ENCODE results near the gene AKAP17A.

AKAP17A gene

DNA sequence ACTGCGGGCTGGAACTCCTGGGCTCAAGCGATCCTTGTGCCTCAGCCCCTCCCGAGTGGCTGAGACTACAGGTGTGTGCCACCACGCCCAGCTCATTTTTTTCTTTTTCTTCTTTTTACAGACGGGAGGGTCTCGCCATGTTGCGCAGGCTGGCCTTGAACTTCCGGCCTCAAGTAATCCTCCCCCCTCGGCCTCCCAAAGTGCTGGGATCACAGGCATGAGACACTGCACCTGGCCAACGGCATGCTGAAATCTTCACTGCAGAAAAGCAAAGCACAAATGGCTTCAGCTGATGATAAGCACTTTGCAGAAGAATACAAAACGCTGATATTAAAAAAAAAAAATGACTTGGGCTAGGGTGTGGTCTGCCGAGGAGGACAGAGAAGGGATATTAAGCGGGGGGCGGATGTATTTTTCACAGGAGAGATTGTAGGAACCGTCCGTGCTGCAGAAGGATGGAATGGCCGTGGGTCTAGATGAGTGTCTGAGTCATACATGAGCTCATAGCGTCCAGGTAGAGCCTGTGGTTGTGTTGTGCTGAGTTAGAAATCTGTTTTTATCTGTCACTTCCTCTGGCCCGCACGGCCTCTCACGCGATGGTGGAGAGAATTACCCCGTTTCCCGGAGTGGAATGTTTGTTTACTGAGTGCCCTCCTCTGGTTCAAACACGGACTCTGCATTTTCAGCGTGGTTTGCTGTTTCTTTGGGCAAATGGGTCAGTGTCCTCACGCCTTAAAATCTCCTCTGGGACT lies 8.5 kb upstream of the AKAP17A start:
- DNase-seq (ENCODE audit: low read depth in 2 of 2, low spot score in 1 of 2): no peak

GRCh38 chrX:1584237-1585011 lies 7.0 kb upstream of the AKAP17A start:
- DNase-seq (ENCODE audit: low read depth in 2 of 2, low spot score in 1 of 2): no peak

DNA sequence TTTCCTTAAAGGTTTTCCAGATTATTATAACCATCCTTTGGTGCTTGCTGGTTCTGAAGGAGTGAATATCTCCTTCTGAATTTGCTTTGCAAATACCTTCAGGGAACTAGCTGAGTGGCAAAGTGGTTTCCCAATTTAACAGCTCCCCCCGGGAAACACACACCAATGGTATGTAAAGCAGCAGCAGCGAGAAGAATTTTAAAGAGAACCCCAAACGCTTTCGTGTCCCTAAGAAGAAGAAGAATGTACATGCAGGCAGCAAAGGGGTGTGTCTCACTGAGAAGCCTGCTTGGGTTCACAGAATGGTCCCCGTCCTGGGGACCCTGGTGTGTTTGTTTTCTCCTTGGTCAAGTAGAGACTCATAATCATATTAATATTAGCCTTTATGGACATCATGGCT lies 4.2 kb upstream of the AKAP17A start:
- no peak for DNase-seq (ENCODE audit: low read depth in 2 of 2, low spot score in 1 of 2)

DNA sequence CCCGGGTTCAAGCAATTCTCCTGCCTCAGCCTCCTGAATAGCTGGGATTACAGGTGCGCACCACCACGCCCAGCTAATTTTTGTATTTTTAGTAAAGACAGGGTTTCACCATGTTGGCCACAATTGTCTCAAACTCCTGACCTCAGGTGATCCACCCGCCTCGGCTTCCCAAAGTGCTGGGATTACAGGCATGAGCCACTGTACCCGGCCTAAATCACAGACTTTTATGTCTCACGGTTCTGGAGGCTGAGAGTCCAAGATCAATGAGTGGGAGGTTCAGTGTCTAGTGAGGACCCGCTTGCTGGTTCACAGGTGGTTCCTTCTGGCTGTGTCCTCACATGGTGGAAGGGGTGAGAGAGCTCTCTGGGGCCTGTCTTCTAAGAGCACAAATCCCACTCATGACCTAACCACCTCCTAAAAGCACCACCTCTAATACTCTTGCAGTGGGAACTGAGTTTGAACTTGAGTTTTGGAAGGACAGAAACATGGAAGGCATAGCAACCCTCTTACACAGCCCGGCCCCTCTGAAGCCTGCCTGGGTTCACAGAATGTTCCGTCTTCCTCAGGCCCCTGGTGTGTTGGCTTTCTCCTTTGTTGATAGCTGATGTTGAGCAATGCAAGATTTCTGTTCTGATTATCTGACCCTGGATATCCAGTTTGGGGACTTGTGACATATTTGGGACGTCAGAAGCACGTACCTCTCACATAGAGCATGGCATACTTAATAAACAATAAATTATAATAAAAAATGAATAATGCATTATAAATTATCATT lies 1.9 kb upstream of the AKAP17A start:
- DNase-seq (ENCODE audit: low read depth in 2 of 2, low spot score in 1 of 2): no peak

GRCh38 chrX:1591863-1592469 lies 562 bp downstream of the AKAP17A start:
- DNase-seq (ENCODE audit: low read depth in 2 of 2, low spot score in 1 of 2): no peak

- no peak for DNase-seq (ENCODE audit: low read depth in 2 of 2, low spot score in 1 of 2)
These were observed 1.2 kb downstream of the AKAP17A start for GRCh38 chrX:1592470-1593142.

- no peak for DNase-seq (ENCODE audit: low read depth in 2 of 2, low spot score in 1 of 2)
These were observed 2.2 kb downstream of the AKAP17A start for GRCh38 chrX:1593286-1594271.

GRCh38 chrX:1595711-1596060 lies 4.3 kb downstream of the AKAP17A start:
- DNase-seq (ENCODE audit: low read depth in 2 of 2, low spot score in 1 of 2): no peak

GRCh38 chrX:1596676-1597344 lies 5.4 kb downstream of the AKAP17A start:
- no peak for DNase-seq (ENCODE audit: low read depth in 2 of 2, low spot score in 1 of 2)

- DNase-seq (ENCODE audit: low read depth in 2 of 2, low spot score in 1 of 2): no peak
These were observed 6.1 kb downstream of the AKAP17A start for GRCh38 chrX:1597345-1598020.

DNA sequence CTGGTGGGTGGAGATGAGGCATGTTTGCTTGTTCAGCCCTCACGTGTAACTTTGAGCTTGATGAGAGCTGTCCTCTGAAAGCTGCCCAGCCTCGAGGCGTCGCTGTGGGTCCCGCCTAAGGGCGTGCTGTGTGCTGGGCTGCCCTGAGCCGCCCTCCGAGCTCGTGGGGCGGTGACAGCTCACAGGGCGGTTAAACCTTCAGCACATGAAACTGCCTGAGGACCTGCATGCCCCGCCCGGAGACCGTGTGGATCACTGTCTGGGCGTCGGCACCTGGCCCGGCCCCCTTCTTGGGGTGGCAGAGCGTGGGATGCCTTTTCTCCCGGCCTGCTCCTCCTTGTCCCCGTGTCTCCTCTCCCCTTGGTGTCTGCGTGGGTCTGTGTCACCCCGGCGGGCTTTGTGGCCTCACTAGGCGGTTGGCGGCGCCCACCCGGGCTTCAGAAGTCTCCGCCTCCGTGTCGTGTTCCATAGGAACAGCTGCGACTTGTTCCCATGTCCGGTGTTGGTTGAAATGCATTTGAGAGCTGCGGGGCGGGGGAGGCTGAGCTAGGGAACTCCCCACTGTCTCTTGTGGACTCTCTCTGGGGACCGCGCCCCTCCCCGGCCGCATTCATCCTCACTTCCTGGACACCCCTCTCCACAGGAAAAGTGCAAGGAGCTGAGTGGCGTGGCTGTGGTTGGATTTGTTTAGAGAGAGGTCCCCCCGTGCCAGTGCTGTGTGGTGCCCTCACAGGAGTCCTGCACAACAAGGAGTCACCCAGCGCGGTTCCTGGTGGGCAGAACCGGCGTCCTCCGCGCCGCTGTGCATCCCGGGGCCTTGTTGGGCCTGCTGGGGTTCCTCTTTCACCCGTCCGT lies 6.8 kb downstream of the AKAP17A start:
- no peak for DNase-seq (ENCODE audit: low read depth in 2 of 2, low spot score in 1 of 2)

GRCh38 chrX:1598876-1599790 lies 7.7 kb downstream of the AKAP17A start:
- DNase-seq (ENCODE audit: low read depth in 2 of 2, low spot score in 1 of 2): no peak

DNA sequence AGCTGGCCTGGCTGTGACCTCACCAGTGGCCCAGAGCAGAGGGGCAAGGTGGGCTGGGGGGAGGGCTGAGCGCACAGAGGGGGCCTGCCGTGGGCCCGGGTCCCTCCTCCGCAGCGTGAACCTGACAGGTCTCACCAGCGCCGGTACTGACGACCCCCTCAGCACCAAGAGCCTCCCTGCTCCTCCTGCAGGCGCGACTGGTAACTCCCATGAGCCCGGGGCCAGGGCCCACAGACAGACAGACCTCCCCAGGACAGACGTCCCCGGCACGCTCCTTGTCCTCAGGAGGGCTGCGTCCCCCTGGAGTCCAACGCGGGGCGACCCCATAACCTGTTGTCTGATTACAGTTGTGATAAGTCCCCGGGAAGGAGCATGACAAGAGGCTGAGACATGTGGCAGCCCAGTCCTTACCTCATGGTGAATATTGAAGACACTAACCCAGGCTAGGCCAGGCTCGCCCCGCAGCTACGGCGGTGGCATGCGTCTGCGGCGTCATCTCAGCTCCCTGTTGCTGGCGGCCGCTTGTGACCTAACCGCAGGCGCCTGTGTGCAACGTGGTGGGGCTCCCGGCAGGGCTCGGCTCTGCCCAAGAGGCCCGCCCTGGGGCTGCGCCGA lies 8.5 kb downstream of the AKAP17A start:
- no peak for DNase-seq (ENCODE audit: low read depth in 2 of 2, low spot score in 1 of 2)

GRCh38 chrX:1600406-1601050 lies 9.1 kb downstream of the AKAP17A start:
- no peak for DNase-seq (ENCODE audit: low read depth in 2 of 2, low spot score in 1 of 2)

DNA sequence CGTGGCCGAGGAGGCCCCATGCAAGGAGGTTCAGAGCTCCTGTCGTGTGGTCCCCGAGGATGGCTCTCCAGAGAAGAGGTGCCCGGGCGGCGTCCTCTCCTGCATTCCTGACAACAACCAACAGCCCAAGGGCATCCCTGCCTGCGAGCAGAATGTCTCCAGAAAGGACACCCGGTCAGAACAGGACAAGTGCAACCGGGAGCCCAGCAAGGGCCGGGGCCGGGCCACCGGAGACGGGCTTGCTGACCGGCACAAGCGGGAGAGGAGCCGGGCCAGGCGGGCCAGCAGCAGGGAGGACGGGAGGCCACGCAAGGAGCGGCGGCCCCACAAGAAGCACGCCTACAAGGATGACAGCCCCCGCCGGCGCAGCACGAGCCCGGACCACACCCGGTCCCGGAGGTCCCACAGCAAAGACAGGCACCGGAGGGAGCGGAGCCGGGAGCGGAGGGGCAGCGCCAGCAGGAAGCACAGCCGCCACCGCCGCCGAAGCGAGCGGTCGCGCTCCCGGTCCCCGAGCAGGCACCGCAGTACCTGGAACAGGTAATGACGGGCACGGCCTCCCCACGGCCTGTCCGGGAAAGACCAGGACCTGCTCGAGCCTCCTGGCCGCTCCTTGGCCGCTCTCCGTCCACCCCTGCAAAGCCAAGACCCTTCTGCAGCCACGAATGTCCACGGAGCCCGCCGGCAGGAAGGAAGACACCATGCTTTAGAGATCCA lies 9.8 kb downstream of the AKAP17A start:
- no peak for DNase-seq (ENCODE audit: low read depth in 2 of 2, low spot score in 1 of 2)
